DND-41 (cell line): ENCODE results near the gene FASTK.
A peak's percentile ranks its signal among the peaks of the same experiment; 100 is the strongest.

Experiments used
- ATAC-seq: fragments of 200-7000 bp; cut with Tn5 transposase; 3 replicates; pipeline ENCODE4 v1.9.1; 2021; ENCODE audit warnings: low read depth; ENCODE audit not compliant: insufficient read depth
- DNase-seq: peaks from one replicate; pipeline ENCODE4 v3.0.0-alpha.2; 2020
- H2AFZ ChIP-seq: 2 replicates; pipeline ENCODE4 v1.6.0; 2012; ENCODE audit warnings: low read depth, low read length
- H3K27ac ChIP-seq: 2 replicates; pipeline ENCODE4 v1.5.1; 2012; ENCODE audit warnings: low read length, inconsistent platforms
- H3K27me3 ChIP-seq: fragments of 200-600 bp; sonication (generic); 2 replicates; pipeline ENCODE4 v1.6.0; 2012; ENCODE audit warnings: low read length, mild to moderate bottlenecking, inconsistent platforms; ENCODE audit not compliant: insufficient read depth, poor library complexity
- H3K36me3 ChIP-seq: 2 replicates; pipeline ENCODE4 v1.5.1; 2012; ENCODE audit warnings: low read length, inconsistent platforms; ENCODE audit not compliant: insufficient read depth
- H3K4me1 ChIP-seq: 2 replicates; pipeline ENCODE4 v1.5.1; 2012; ENCODE audit warnings: mild to moderate bottlenecking, low read length; ENCODE audit not compliant: insufficient read depth
- H3K4me2 ChIP-seq: 2 replicates; pipeline ENCODE4 v1.6.0; 2012; ENCODE audit warnings: mild to moderate bottlenecking, moderate library complexity, low read length, inconsistent platforms; ENCODE audit not compliant: insufficient read depth
- H3K4me3 ChIP-seq, 2 experiments: fragments of 200-600 bp in 1 of 2; shearing (Covaris generic) in 1 of 2; 2 replicates each; pipeline ENCODE4 v1.5.1; 2012 to 2016; ENCODE audit warnings: inconsistent platforms in 2 of 2, low read length in 2 of 2, mild to moderate bottlenecking in 2 of 2, low read depth in 1 of 2, moderate library complexity in 1 of 2
- H3K79me2 ChIP-seq: 2 replicates; pipeline ENCODE4 v1.6.0; 2012; ENCODE audit warnings: low read length, inconsistent platforms; ENCODE audit not compliant: insufficient read depth
- H3K9ac ChIP-seq: 2 replicates; pipeline ENCODE4 v1.6.0; 2012; ENCODE audit warnings: low read depth, mild to moderate bottlenecking, inconsistent platforms, low read length, moderate library complexity
- H3K9me3 ChIP-seq: 2 replicates; pipeline ENCODE4 v1.5.1; 2012; ENCODE audit warnings: low read length, moderate library complexity, mild to moderate bottlenecking, inconsistent platforms; ENCODE audit not compliant: insufficient read depth, severe bottlenecking
- H4K20me1 ChIP-seq: 2 replicates; pipeline ENCODE4 v1.6.0; 2012; ENCODE audit warnings: low read length; ENCODE audit not compliant: insufficient read depth
- EZH2 ChIP-seq: IDR thresholded peaks from 3 replicates; pipeline ENCODE4 v1.6.1; 2012; ENCODE audit warnings: borderline replicate concordance, low read depth, mild to moderate bottlenecking, moderate library complexity, low read length, inconsistent platforms; ENCODE audit not compliant: severe bottlenecking
- TF ChIP-seq, protein P1 (sequence below): IDR thresholded peaks from 2 replicates; pipeline ENCODE4 v1.5.1; 2012; ENCODE audit warnings: borderline replicate concordance, low read length, moderate library complexity, mild to moderate bottlenecking; ENCODE audit not compliant: poor library complexity, severe bottlenecking; ENCODE audit errors: extremely low read depth

Gene FASTK

GRCh38 chr7:151120896-151121295 lies 40.3 kb upstream of the FASTK start:
- Histone ChIP-seq H3K4me2 (no peak overlapping the region), H3K9ac (no peak overlapping the region), H3K4me1 (peaks cover 32% of the 10 kb centered on the region), H3K36me3 (peaks cover 21% of the 10 kb centered on the region), H4K20me1 (peaks cover 9% of the 10 kb centered on the region), H3K27me3 (no peaks in the 10 kb centered on the region), H3K9me3 (no peaks in the 10 kb centered on the region), H3K27ac (no peak overlapping the region), H3K4me3 (no peak overlapping the region), H2AFZ (no peak overlapping the region), H3K79me2 (peaks cover 18% of the 10 kb centered on the region)
- ATAC-seq = no peak
- no peak for DNase-seq
- TF ChIP-seq EZH2 = no peak

DNA sequence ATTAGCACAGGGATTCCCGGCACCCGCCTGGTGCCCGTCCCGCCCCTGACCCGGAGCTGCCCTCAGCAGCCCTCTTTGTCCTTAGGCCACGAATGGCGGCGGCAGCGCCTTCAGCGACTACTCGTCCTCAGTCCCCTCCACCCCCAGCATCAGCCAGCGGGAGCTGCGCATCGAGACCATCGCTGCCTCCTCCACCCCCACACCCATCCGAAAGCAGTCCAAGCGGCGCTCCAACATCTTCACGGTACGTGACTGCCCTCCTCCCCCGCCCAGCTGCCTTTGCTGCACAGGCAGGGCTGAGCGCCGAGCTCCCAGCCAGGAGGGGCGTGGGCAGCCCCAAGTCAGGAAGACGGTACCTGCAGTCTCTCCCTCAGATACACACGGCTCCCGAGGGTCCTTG lies 39.3 kb upstream of the FASTK start:
- TF ChIP-seq EZH2 = no peak
- Histone ChIP-seq H3K9ac (no peak overlapping the region), H4K20me1 (peaks cover 7% of the 10 kb centered on the region)

DNA sequence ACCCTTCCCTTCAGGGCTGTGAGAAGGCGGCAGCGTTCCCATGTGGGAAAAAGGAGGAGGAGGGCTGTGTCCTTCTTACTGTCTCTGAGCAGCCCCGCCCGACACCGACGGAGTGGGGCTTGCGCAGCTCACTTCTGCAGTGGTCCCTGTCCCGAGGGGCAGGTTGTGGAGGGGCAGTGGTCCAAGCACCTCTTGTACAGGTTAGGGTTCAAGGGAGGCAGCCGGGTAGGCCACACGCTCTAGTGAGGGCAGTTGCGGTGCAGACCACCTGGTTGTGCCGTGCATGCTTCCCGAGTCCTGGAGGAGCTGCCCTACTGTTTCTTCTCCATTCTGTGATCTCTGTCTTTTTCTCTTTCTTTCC lies 38.4 kb upstream of the FASTK start:
- Histone ChIP-seq H3K27me3 (no peaks in the 10 kb centered on the region), H3K9ac (no peak overlapping the region; the same call in 1 of the 2 replicates), H2AFZ (no peak overlapping the region), H3K36me3 (peaks cover 9% of the 10 kb centered on the region; the same call in 1 of the 2 replicates), H3K4me3 (no peak overlapping the region), H3K79me2 (peaks cover 18% of the 10 kb centered on the region), H3K4me2 (peak overlapping the region; percentile 88; the same call in 1 of the 2 replicates), H3K27ac (no peak overlapping the region), H4K20me1 (peaks cover 4% of the 10 kb centered on the region), H3K9me3 (no peaks in the 10 kb centered on the region), H3K4me1 (peaks cover 35% of the 10 kb centered on the region)
- TF ChIP-seq, protein P1, sequence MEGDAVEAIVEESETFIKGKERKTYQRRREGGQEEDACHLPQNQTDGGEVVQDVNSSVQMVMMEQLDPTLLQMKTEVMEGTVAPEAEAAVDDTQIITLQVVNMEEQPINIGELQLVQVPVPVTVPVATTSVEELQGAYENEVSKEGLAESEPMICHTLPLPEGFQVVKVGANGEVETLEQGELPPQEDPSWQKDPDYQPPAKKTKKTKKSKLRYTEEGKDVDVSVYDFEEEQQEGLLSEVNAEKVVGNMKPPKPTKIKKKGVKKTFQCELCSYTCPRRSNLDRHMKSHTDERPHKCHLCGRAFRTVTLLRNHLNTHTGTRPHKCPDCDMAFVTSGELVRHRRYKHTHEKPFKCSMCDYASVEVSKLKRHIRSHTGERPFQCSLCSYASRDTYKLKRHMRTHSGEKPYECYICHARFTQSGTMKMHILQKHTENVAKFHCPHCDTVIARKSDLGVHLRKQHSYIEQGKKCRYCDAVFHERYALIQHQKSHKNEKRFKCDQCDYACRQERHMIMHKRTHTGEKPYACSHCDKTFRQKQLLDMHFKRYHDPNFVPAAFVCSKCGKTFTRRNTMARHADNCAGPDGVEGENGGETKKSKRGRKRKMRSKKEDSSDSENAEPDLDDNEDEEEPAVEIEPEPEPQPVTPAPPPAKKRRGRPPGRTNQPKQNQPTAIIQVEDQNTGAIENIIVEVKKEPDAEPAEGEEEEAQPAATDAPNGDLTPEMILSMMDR = no peak
- no peak for TF ChIP-seq EZH2
- DNase-seq (no peak), ATAC-seq (no peak)

More for the DNA sequence above, 39.3 kb upstream of the FASTK start:
- Histone ChIP-seq H3K27me3 (no peaks in the 10 kb centered on the region), H3K4me2 (no peak overlapping the region), H3K27ac (no peak overlapping the region), H3K9me3 (no peaks in the 10 kb centered on the region), H3K4me3 (no peak overlapping the region), H3K79me2 (peaks cover 18% of the 10 kb centered on the region), H2AFZ (no peak overlapping the region), H3K36me3 (peaks cover 17% of the 10 kb centered on the region), H3K4me1 (peaks cover 35% of the 10 kb centered on the region)
- DNase-seq = no peak
- ATAC-seq = no peak

DNA sequence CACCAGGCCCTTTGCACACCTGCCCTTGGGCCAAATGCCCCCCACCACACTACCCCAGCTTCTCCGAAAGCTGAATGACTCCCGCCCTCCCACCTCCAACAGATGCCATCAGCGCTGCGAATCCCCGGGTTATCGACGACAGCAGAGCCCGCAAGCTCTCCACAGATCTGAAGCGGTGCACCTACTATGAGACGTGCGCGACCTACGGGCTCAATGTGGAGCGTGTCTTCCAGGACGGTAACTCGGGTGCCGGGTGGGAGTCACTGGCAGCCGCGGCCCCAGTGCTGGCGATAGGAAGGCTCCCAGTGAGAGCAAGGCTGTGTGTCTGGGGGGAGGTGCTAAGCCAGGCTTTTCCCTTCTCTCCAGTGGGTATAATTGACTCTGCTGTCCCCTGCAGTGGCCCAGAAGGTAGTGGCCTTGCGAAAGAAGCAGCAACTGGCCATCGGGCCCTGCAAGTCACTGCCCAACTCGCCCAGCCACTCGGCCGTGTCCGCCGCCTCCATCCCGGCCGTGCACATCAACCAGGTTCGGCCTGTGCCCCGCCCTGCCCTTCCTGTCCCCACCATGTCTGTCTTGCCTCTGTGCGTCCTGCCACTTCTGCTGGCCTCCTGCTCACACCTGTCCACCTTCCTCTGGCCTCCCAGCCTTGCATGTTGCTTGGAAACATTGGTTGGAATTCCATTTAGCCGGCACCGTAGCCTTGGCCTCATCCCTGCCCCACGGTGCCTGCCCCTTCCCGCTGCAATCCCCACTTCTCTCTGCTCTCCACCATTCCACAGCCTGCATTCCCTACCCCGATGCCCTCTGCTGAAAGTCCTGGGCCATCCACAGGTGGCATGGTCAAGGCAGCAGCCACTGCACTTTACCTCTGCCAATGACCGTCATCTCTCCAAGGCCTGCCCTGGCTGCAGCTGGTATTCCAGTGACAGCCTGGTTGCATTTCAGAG lies 37.8 kb upstream of the FASTK start:
- no peaks in the 10 kb centered on the region for H3K27me3 ChIP-seq
- peak overlapping the region; percentile 88 for H2AFZ ChIP-seq
- DNase-seq (no peak), ATAC-seq (no peak)
- H4K20me1 ChIP-seq = peaks cover 4% of the 10 kb centered on the region
- H3K4me1 ChIP-seq = peaks cover 35% of the 10 kb centered on the region
- H3K27ac ChIP-seq = peak overlapping the region; percentile 90
- peak overlapping the region in 1 of 2 experiments; percentile 75; a peak in 2 of 4 replicates for H3K4me3 ChIP-seq
- peak overlapping the region; percentile 88 for H3K4me2 ChIP-seq
- H3K36me3 ChIP-seq = peaks cover 8% of the 10 kb centered on the region; the same call in 1 of the 2 replicates
- no peaks in the 10 kb centered on the region for H3K9me3 ChIP-seq
- H3K9ac ChIP-seq = peak overlapping the region; percentile 61
- peaks cover 18% of the 10 kb centered on the region for H3K79me2 ChIP-seq
- TF ChIP-seq, protein P1 = no peak
- no peak for TF ChIP-seq EZH2
